22Rv1 (cell line): ENCODE results near the gene NEURL1.

Source experiments
- ZFX ChIP-seq: fragments of 450-650 bp; IDR thresholded peaks from 2 replicates; pipeline ENCODE4 v1.6.1; 2017; ENCODE audit warnings: antibody characterized with exemption, borderline replicate concordance
- TF ChIP-seq, protein P1 (sequence below): fragments of 450-650 bp; IDR thresholded peaks from 2 replicates; pipeline ENCODE4 v1.5.1; 2017; ENCODE audit warnings: mild to moderate bottlenecking

DNA sequence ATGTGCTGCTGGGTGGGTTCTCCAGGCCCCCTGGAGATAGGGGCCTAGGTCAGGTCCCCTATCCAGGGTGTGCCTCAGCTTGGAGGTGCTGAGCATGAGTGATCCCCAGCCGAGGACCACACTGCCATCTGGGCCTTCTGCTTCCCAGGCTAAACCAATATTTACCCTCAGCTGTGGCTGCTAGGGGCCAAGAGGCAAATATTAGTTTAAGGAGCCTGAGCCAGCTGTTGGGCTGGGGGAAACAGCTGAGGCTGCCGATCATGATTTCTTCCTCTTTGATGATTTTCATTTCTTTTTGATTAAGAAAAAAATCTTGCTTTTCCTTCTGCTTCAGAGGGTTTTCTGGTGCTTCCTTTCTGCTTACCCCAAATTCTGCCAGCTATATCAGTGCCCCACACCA lies 83.4 kb downstream of the NEURL1 start:
- TF ChIP-seq, protein P1, sequence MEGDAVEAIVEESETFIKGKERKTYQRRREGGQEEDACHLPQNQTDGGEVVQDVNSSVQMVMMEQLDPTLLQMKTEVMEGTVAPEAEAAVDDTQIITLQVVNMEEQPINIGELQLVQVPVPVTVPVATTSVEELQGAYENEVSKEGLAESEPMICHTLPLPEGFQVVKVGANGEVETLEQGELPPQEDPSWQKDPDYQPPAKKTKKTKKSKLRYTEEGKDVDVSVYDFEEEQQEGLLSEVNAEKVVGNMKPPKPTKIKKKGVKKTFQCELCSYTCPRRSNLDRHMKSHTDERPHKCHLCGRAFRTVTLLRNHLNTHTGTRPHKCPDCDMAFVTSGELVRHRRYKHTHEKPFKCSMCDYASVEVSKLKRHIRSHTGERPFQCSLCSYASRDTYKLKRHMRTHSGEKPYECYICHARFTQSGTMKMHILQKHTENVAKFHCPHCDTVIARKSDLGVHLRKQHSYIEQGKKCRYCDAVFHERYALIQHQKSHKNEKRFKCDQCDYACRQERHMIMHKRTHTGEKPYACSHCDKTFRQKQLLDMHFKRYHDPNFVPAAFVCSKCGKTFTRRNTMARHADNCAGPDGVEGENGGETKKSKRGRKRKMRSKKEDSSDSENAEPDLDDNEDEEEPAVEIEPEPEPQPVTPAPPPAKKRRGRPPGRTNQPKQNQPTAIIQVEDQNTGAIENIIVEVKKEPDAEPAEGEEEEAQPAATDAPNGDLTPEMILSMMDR = no peak
- TF ChIP-seq ZFX = no peak
